ENCODE measurements around the gene HOMEZ. TPM values are rescaled to one million over a fixed set of nuclear protein-coding genes. Genes with fewer than 3 reads are reported as not detected.

HOMEZ gene
- total RNA-seq, 1 donor from 2014 or later: 7.3 TPM

GRCh38 chr14:23302290-23303225 is 16.6 kb upstream of the HOMEZ start, which contains the start of gene PPP1R3E:
Gene PPP1R3E, minus strand, starts transcription at chr14:23302859. Its CDS starts 283 bp downstream, at chr14:23302576.
- DNase-seq (ENCODE audit: low spot score in 2 of 2): peak; percentile 26 to 83
- intact Hi-C loops (cut with DNase I): loop anchor here (5.0 to 10.0 kb wide), 6 partner anchors 120 to 940 kb away; partner anchors contain the start of genes EMC9, MMP14, PRMT5 and PSME2
- TF ChIP-seq, protein P1, sequence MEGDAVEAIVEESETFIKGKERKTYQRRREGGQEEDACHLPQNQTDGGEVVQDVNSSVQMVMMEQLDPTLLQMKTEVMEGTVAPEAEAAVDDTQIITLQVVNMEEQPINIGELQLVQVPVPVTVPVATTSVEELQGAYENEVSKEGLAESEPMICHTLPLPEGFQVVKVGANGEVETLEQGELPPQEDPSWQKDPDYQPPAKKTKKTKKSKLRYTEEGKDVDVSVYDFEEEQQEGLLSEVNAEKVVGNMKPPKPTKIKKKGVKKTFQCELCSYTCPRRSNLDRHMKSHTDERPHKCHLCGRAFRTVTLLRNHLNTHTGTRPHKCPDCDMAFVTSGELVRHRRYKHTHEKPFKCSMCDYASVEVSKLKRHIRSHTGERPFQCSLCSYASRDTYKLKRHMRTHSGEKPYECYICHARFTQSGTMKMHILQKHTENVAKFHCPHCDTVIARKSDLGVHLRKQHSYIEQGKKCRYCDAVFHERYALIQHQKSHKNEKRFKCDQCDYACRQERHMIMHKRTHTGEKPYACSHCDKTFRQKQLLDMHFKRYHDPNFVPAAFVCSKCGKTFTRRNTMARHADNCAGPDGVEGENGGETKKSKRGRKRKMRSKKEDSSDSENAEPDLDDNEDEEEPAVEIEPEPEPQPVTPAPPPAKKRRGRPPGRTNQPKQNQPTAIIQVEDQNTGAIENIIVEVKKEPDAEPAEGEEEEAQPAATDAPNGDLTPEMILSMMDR (IDR thresholded peaks at IDR 0.05): no peak

DNA sequence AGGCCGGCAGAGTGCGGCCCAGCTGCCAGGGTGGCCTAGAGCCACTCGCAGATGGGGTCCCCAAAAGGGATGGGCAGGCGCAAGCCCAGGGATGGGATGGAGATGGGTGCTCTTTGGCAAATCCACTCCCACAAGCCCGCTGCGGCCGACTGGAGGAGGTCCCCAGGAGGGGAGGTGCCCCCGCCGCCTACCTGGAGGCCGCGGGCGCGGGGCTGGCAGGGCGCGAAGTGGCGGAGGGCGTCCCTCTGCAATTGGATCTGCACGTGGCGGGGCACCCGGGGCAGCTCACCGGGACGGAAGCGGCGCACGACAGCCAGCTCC is 16.0 kb upstream of the HOMEZ start:
- TF ChIP-seq, protein P1 (IDR thresholded peaks at IDR 0.05): no peak
- Histone ChIP-seq H3K9me3 (no peaks in the 10 kb centered on the region), H3K4me3 (peak overlapping the region; percentile 85 to 93), H3K36me3 (peaks cover 0 to 3% of the 10 kb centered on the region in 2 donors), H3K4me1 (peaks cover 15 to 17% of the 10 kb centered on the region in 2 donors), H3K27me3 (no peaks in the 10 kb centered on the region), H3K27ac (peak overlapping the region; percentile 93 to 98)
- intact Hi-C loops (cut with DNase I): loop anchor here (1.0 to 10.0 kb wide), 11 partner anchors 16 to 940 kb away; partner anchors contain the start of genes ACIN1, C14orf119, EMC9 and HOMEZ
- no peak for DNase-seq (ENCODE audit: low spot score in 2 of 2)

More at GRCh38 chr14:23302290-23303225, 16.6 kb upstream of the HOMEZ start, which contains the start of gene PPP1R3E:
- Histone ChIP-seq H3K27ac (peak within 1 kb of the TSS; percentile 93 to 98), H3K36me3 (peaks cover 0 to 1% of the 10 kb centered on the region in 2 donors), H3K4me1 (peaks cover 18 to 22% of the 10 kb centered on the region in 2 donors), H3K4me3 (peak within 1 kb of the TSS; percentile 85 to 93), H3K27me3 (no peaks in the 10 kb centered on the region), H3K9me3 (no peaks in the 10 kb centered on the region)

DNA sequence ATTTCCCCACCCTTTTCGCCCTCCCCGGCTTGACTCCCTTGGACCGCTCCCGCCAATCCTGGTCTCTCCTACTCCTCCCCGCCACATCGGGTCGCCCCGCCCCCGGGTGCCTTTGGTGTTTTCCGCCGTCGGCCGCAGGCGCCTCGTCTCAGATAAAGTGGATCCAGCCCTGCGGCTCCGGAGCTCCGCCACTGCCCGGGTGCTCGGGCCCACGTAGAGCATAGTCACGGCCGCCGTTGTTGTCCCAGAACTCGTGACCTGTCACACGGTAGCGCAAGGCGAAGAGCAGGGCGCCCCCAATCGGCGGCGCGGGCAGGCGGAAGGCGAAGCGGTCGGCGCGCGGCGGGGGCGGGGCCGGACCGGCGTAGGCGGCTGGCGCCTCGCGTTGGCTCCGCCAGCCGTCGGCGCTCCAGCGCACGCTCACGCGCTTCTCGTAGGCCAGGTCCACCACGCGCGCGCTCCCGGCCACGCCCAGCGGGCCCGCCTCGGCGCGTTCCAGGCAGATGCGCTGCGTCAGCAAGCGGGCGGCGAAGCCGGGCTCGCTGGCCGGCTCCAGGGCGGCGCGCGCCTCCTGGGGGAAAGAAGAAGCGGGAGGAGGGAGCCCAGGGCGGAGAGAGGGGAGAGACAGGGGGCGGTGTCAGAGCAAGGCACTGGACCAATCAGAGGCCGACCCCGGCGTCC is 15.5 kb upstream of the HOMEZ start:
- peak; percentile 94 to 99 for DNase-seq (ENCODE audit: low spot score in 2 of 2)
- intact Hi-C loops (cut with DNase I): loop anchor here (1.0 to 10.0 kb wide), 11 partner anchors 15 to 941 kb away; partner anchors contain the start of genes ACIN1, C14orf119, EMC9 and HOMEZ

GRCh38 chr14:23300687-23301223 is 14.8 kb upstream of the HOMEZ start:
- Histone ChIP-seq H3K4me3 (peak overlapping the region; percentile 85 to 93), H3K27me3 (no peaks in the 10 kb centered on the region), H3K36me3 (peaks cover 0 to 3% of the 10 kb centered on the region in 2 donors), H3K4me1 (peaks cover 12 to 17% of the 10 kb centered on the region in 2 donors), H3K9me3 (no peaks in the 10 kb centered on the region), H3K27ac (peak overlapping the region; percentile 94 to 99)
- intact Hi-C loops (cut with DNase I): loop anchor here (1.0 to 10.0 kb wide), 11 partner anchors 14 to 942 kb away; partner anchors contain the start of genes ACIN1, C14orf119, EMC9 and HOMEZ
- peak in 1 of 2 donors; percentile 74 for DNase-seq (ENCODE audit: low spot score in 2 of 2)
- TF ChIP-seq, protein P1 (IDR thresholded peaks at IDR 0.05): no peak

More for the DNA sequence above, 15.5 kb upstream of the HOMEZ start:
- H3K4me3 ChIP-seq: peak overlapping the region; percentile 85 to 93
- H3K4me1 ChIP-seq: peaks cover 15 to 17% of the 10 kb centered on the region in 2 donors
- peaks cover 0 to 3% of the 10 kb centered on the region in 2 donors for H3K36me3 ChIP-seq
- H3K27ac ChIP-seq: peak overlapping the region; percentile 98 to 99
- H3K27me3 ChIP-seq: no peaks in the 10 kb centered on the region
- H3K9me3 ChIP-seq: no peaks in the 10 kb centered on the region
- TF ChIP-seq, protein P1 (IDR thresholded peaks at IDR 0.05): peak; percentile 56 to 87 (median 66)

Measured in ascending aorta (tissue), 2 donors.